Measurements from ENCODE around the gene ERGIC3. TPM values are rescaled to one million over a fixed set of nuclear protein-coding genes. Genes with fewer than 3 reads are reported as not detected.

The ERGIC3 gene
- total RNA-seq, 2 donors from 2014 or later: 99.9 to 155 TPM

DNA sequence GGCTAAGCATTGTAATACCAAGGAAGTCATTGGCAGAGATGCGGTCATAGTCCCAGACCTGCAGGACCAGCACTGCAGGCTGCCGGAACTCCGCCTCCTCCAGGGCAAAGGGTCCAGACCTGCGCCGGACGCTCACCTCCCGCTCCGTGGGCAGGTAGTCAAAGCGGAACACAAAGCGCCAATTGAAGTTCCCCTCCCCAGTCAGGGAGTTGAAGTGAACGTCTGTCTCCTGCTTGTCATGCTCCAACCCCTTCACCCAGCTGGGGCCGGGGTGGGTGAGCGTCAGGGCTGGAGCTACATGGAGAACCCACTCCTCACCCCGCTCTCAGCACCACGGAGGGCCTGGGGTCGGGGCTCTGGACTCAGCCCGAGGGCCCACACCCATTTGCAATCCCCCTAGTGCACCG is 18.2 kb downstream of the ERGIC3 start:
- TF ChIP-seq, protein P1, sequence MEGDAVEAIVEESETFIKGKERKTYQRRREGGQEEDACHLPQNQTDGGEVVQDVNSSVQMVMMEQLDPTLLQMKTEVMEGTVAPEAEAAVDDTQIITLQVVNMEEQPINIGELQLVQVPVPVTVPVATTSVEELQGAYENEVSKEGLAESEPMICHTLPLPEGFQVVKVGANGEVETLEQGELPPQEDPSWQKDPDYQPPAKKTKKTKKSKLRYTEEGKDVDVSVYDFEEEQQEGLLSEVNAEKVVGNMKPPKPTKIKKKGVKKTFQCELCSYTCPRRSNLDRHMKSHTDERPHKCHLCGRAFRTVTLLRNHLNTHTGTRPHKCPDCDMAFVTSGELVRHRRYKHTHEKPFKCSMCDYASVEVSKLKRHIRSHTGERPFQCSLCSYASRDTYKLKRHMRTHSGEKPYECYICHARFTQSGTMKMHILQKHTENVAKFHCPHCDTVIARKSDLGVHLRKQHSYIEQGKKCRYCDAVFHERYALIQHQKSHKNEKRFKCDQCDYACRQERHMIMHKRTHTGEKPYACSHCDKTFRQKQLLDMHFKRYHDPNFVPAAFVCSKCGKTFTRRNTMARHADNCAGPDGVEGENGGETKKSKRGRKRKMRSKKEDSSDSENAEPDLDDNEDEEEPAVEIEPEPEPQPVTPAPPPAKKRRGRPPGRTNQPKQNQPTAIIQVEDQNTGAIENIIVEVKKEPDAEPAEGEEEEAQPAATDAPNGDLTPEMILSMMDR (IDR thresholded peaks at IDR 0.05): no peak
- no peak for DNase-seq (ENCODE audit: low spot score)
- no peaks in the 10 kb centered on the region for H3K4me1 ChIP-seq
- no peaks in the 10 kb centered on the region for H3K9me3 ChIP-seq
- peaks cover 14% of the 10 kb centered on the region for H3K36me3 ChIP-seq
- H3K27me3 ChIP-seq: no peaks in the 10 kb centered on the region
- H3K4me3 ChIP-seq: no peak overlapping the region
- no peak overlapping the region for H3K27ac ChIP-seq

DNA sequence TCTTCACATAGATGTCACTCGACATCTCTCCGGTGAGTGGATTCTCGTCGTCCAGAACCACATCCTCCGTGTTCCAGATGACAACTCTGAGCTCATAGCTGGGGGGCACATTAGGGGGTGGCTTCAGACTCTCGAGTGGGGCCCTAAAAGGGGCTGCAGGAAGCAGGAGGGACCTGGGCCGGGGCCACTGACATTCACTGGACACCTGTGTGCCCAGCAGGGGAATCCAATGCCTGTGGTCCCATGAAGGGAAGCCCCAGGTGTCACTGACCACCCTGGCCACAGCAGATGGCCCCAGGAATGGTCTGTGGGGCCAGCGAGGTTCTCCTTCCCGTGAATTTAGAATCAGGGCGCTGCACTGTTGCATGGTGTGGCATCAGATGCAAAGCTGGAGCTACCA is 18.7 kb downstream of the ERGIC3 start:
- DNase-seq (ENCODE audit: low spot score): no peak
- no peak overlapping the region for H3K27ac ChIP-seq
- H3K9me3 ChIP-seq: no peaks in the 10 kb centered on the region
- TF ChIP-seq, protein P1 (IDR thresholded peaks at IDR 0.05): no peak
- peaks cover 11% of the 10 kb centered on the region for H3K36me3 ChIP-seq
- H3K27me3 ChIP-seq: no peaks in the 10 kb centered on the region
- no peaks in the 10 kb centered on the region for H3K4me1 ChIP-seq
- no peak overlapping the region for H3K4me3 ChIP-seq

DNA sequence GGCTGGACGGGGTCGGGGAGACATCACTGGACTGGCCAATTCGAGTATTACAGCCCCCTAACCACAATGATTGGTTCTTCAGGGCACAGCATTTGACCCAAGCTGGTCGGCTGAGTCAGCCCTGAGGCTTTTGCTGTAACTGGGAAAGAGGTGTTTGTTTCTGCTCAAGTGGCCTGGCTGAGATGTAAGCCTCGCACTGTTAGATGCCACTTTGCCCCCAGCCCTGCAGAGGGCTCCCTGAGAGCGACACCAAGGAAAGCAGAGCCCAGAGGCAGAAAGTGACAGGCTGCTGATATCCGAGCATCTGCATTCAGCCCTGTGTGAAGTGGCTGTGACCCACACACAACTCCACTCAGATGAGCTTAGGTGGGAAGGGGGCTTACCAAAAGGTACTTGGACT is 19.4 kb downstream of the ERGIC3 start:
- H3K27me3 ChIP-seq: no peaks in the 10 kb centered on the region
- no peak overlapping the region for H3K27ac ChIP-seq
- no peaks in the 10 kb centered on the region for H3K9me3 ChIP-seq
- no peaks in the 10 kb centered on the region for H3K4me1 ChIP-seq
- H3K36me3 ChIP-seq: peaks cover 11% of the 10 kb centered on the region
- no peak for DNase-seq (ENCODE audit: low spot score)
- TF ChIP-seq, protein P1 (IDR thresholded peaks at IDR 0.05): peak in 1 of 2 donors; percentile 47
- no peak overlapping the region for H3K4me3 ChIP-seq

DNA sequence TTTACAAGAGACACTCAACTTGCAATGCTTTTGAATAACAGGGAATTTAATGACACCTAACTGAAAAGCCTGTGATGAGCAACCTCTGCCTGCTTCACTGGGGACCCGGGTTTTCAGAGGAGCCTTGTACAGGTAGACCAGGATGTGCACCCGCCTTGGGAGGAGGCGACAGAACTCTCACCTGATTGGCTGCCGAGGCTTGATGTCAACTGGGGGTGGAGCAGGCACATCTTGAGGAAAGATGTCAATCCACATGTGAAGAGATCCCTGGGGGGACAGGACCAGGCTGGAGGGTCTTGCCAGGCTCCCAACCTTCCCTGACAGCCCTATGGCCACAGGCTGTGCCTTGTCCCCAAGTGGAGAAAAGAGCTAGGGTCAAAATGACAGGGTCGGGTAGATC is 19.8 kb downstream of the ERGIC3 start:
- no peak for DNase-seq (ENCODE audit: low spot score)
- H3K27ac ChIP-seq: no peak overlapping the region
- peaks cover 10% of the 10 kb centered on the region for H3K36me3 ChIP-seq
- no peaks in the 10 kb centered on the region for H3K9me3 ChIP-seq
- H3K4me1 ChIP-seq: no peaks in the 10 kb centered on the region
- H3K4me3 ChIP-seq: no peak overlapping the region
- H3K27me3 ChIP-seq: no peaks in the 10 kb centered on the region
- TF ChIP-seq, protein P1 (IDR thresholded peaks at IDR 0.05): no peak

DNA sequence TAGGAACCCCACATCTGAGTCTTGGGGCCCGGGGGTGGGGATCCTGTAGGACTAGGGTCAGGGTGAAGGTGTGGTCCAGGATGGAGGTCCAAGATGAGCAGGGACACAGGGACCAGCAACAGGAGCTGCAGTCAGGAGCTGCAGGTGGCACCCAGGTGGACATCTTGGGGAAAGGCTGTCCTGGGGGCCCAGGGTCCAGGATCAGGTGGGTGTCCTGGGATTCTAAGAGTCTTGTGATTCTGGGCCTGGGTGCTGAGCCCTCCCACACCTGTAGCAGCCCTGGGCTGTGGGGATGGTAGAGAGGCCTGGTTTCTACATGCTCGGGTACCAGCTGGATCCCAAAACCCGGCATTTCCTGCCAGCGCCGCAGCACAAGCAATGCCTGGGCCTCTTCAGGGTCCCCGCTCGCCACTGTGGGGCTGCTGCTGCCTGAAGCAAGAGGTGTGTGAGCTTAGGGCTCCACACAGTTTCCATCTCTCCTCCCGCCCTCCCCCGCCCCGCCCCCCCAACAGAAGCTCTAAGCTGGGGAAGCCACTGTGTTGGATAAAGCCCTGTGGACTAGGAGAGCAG is 20.7 kb downstream of the ERGIC3 start:
- no peaks in the 10 kb centered on the region for H3K9me3 ChIP-seq
- H3K27ac ChIP-seq: no peak overlapping the region
- no peaks in the 10 kb centered on the region for H3K4me1 ChIP-seq
- no peaks in the 10 kb centered on the region for H3K27me3 ChIP-seq
- no peak for DNase-seq (ENCODE audit: low spot score)
- H3K4me3 ChIP-seq: no peak overlapping the region
- TF ChIP-seq, protein P1 (IDR thresholded peaks at IDR 0.05): no peak
- peaks cover under 1% of the 10 kb centered on the region for H3K36me3 ChIP-seq

DNA sequence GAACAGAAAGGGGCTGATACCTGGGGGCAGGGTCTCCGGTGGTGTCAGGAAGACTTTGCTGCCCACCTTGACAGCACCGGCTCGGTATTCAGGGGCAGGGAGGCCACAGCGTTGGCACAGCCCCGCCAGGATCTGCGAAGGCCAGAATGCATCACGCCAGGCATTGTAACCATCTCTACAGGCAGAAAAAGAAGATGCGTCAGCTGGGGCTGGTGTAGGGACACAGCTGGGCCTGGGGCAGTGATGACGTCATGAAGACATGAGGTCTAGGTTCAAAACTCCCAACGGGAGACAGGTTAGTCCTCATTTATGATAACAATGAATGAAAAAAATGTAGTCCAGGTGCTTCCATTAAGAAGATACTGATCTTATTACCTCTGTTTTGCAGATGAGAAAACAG is 22.0 kb downstream of the ERGIC3 start:
- DNase-seq (ENCODE audit: low spot score): no peak
- H3K4me3 ChIP-seq: no peak overlapping the region
- no peaks in the 10 kb centered on the region for H3K36me3 ChIP-seq
- no peaks in the 10 kb centered on the region for H3K4me1 ChIP-seq
- H3K27ac ChIP-seq: no peak overlapping the region
- H3K27me3 ChIP-seq: no peaks in the 10 kb centered on the region
- TF ChIP-seq, protein P1 (IDR thresholded peaks at IDR 0.05): no peak
- no peaks in the 10 kb centered on the region for H3K9me3 ChIP-seq

Measured in right atrium auricular region (tissue), 2 donors.